Endothelial cell of hepatic sinusoid (primary cell): ENCODE results near the gene IL22.
"Not testable (repeated sequence)": the region's sequence is repeated elsewhere in the genome, so short reads cannot be mapped to it uniquely, and the experiment has no call there.

ENCODE experiments used
- in situ Hi-C: cut with HindIII; loops from 2 replicates; pipeline ENCODE4 v1.10.0; 2017; ENCODE audit warnings: low sequenced_read_pairs

IL22 gene

DNA sequence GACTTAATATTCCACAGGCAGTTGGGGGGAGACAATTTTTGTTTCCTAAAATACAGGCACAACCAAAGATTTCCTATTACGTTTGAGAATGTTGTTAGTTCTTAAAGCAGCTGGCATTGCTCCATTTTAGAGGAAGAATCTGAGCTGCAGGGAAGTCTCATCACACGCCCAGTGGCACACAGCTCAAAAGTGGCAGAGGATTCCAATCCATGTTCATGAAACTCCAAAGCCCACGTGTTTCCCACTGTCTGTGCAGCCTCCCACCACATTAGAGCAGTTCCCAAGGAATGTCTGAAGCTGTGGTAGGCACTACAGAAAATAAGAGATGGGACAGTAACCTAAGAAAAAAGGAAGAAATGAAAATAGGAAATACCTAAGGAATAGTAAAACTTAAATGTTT lies 21.7 kb downstream of the IL22 start:
- in situ Hi-C loops, result loop anchor here (5.0 kb wide), 1 partner anchor 96 kb away; no protein-coding TSS in a partner anchor

GRCh38 chr12:68231229-68231628 lies 22.2 kb downstream of the IL22 start:
- in situ Hi-C loops, result loop anchor here (5.0 kb wide), 1 partner anchor 96 kb away; no protein-coding TSS in a partner anchor

DNA sequence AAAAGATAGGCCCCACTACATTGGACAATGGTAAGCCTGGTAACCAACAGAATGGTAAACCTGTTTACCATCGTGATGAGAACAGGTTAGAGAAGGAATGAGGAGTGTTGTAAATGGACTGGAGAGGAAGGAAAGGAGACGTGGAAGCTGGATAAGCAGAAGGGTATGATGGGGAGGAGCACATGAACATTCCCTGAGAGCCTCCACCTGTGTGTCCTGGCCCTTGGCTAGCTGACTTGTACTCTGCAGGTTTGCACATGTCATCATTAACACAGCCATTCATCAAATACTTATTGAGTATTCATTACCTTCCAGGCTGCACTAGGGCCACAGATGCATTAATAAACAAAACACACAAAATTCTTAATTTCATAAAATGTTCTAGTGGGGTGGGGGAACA lies 23.4 kb downstream of the IL22 start:
- in situ Hi-C loops, result loop anchor here (5.0 kb wide), 1 partner anchor 97 kb away; no protein-coding TSS in a partner anchor

DNA sequence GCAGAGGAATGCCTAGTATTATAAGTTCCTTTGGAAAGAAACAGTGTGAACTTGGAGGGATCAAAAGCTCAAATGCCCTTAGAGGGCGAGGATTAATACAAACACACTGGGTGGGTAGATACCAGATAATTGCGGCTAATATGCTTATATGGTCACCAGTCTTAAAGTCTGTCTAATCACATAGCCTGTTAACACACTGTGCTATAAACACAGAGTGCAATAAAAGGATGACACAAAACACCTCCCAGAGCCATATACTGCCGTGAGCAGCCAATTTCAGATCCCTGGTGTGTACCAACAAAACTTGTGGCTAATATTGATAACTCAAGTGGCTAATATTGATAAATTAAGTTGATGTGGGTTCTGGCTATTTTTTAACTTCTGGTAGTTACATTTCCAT lies 26.0 kb downstream of the IL22 start:
- in situ Hi-C loops, result no loop called here

DNA sequence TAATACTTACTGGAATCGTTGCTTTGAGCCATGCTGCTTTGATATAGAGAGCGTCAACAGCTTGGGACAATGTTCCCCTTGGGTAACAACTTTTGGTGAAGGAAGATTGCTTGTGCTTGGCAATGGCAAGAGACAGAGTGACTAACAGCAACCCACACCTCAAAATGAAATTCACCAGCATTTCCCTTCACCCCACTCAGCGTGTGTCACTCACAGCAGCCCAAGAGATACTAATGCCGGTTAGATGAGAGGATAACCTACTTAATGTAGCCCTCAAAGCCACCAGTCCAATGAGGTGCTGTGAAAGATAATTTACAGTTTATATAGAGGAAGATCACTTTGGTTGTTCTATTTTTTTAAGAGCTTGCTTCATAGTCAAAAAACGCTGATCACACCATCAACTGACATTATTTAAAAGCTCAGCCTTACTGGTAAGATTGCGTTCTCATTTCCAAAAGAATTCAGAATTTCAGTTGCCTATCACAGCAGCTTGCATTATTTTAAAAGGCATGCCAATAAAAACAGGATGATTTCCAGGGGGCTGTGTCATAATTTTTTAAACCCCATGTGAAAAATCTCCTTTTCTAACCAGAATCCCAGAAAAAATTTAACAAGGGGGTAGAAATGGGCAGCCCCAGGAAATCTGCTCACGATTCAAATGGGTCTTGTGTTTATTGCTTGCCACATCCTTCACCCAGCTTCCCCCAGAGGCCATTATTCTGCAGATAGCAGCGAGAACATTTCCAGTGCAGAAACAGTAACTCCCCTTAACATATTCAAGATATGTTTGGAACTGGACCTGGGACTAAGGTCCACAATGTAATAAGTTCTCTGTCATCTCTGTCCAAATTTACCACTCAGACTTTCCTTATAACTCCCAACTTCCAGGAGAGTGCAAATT lies 27.6 kb downstream of the IL22 start, which contains the start of gene IL26:
TSS of gene IL26 (minus strand) at position 235 of the 901 bp plus-strand sequence. CDS start at position 181, 54 bp downstream.
- in situ Hi-C loops, result no loop called here

DNA sequence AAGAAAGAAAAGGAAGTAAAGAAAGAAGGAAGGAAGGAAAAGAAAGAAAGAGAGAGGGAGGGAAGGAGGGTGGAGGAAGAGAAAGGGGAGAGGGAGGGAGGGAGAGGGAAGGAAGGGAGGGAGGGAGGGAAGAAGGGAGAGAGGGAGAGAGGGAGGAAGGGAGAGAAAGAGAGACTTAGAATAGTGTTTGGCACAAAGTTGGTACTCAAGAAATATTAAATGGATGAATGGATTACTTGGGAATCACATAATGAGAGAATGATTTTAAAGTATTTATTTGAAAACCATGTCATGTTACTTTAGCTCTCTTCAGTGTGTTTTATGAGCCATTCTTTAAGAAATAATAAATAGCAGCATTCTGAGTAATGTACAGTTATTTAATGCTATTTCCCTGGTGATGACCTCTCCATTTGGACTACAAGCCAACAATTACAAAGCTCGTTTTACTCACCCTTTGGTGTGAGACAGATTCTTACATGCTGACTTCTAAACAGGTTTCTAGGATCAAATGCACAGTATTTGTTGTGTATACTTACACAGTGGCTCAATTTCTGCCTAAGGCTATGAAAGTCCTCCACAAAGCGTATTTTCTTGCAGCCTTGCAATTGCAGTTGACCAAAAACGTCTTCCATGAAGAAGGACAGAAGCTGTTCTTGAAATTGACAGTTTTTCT lies 28.7 kb downstream of the IL22 start:
- in situ Hi-C loops, result no loop called here

GRCh38 chr12:68223067-68223747 lies 30.2 kb downstream of the IL22 start:
- in situ Hi-C loops, result no loop called here

DNA sequence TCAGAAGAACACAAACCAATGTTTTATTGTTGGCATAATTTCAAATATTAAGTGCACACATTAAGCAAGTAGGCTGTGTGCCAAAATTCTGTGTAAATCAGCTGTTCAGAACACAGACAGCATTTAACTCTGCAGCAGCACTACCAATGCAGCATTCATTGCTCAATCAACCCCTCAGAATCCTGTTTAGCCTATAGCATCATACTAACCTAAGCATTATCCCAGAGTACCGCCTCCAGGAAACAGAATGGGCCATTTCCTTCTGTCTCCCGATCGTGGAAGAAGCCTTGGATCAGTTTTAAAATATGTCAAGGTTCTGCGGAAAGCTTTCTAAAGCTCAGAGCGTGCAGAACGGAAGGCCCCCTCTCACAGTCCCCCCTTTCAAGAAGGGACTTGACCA lies 31.1 kb downstream of the IL22 start:
- in situ Hi-C loops, result no loop called here

DNA sequence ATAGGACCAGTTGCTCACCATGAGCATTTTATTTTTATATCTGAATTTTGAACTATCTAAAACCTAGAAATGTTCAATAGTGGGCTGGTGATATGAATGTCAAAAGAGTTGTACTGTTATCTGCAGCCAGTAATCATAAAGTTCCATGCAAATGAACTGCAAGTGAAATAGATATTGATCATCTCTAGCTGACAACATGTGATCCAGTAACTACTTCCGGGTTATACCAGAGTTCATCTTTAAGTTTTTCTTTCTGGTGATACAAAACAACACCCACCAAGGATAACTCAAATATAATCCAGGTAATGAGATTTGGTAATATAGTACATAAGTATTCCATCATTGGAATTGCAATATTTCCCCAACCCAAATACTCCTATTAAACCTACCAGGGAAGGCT lies 31.9 kb downstream of the IL22 start:
- in situ Hi-C loops, result no loop called here

GRCh38 chr12:68210875-68211274 lies 42.5 kb downstream of the IL22 start:
- in situ Hi-C loops, result no loop called here

DNA sequence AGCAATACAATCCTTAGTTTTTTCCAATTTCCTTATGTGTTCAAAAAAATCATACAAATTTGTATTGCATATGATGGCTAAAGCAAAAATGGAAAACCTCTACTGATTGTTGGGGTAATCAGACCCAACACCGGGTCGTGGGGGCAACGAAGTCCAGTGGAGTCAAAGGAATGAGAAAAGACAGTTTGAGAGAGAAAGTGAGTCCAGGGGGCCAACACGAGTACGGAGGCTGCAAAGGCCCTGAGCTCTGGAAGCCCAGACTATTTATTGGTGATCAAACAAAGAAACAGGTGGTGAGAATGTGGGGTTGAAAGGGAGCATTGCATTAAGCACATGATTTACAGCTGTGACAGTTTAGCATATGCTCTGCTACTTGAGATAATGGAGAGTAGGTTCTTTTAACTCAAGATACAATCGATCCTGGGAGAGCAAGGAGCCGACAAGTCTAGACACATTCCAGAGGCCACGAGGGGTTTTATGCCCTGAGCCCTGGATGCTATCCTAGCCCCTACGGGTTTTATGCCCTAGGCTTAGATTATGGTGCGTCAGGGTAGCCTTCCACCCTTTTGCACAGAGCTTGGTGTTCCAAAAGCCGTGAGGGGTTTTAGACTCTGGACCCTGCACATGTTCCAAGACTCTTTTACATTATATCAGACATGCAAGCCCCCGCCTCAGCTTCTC lies 44.2 kb downstream of the IL22 start:
- in situ Hi-C loops, result not testable (repeated sequence)

DNA sequence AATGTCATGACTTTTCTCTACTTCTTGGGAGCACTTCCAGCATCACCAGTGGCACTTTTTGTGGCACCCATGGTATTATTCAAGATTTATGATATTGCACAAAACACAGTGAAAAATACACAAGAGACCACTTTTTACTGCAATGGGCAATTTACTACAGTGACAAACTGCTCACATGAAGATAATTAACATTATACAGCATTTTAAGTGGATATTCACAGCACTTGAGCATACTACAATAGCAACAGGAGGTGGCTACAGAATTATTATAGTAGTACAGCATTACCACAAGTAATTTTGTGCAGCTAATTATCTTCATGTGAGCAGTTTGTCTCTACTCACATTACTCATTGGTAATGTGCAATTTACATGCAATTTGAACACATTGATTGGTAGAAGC lies 46.1 kb downstream of the IL22 start:
- in situ Hi-C loops, result no loop called here

DNA sequence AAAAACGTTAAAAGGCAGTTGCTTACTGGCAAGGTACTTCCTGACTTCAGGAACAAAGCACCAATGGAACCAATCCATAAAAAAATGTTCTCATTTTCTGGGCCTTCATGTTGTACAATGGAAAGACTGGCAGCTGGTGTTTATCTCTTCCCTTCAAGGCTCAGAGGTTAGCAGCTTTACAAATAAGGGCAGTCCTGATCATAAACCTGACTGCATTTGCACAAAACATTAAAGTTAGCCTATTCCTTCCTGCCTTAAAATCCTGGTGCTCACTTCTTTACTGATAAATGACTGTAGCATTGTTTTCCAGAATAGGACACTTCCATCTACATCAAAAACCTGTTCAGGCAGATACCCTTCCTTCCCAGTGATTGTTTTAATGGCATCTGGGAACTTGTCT lies 47.0 kb downstream of the IL22 start:
- in situ Hi-C loops, result no loop called here

DNA sequence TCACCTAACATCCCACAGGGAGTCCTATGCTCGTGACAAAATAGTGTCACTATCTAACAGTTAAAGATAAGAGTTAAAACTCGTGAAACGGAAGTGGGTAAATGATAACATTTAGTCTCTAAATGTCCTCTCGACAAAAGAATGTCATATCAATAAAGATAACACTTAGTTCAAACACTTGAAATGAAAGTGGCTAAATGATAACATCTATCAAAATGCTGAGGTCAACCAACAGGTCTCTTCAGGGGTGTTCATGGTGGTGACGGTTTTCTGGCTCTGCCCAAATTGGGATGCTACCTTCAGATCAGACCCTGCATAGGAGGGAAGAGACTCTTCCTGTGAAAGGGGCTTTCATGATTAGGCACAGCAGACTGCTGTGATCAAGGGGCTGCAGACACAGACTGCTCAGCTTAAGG lies 49.9 kb downstream of the IL22 start:
- in situ Hi-C loops, result no loop called here

DNA sequence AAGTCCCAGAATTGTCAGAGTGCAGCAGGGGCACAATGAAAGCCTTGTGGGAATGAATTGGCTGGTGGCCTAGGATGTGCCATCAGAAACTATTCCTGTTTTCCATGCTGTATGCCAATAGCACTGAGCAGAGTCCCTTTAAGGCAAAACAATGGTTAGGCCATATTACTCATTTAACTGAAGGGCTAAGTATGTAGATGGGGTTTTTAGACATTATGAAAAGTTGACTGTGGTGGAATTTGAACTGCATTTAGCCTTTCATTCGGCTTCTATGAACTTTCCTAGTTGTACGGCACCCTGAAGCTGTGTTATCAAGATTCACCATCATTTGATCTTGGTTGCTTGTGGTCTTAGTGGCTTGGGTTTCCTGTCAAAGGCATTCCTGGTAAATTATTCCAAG lies 52.5 kb downstream of the IL22 start:
- in situ Hi-C loops, result no loop called here

GRCh38 chr12:68199127-68199526 lies 54.3 kb downstream of the IL22 start:
- in situ Hi-C loops, result no loop called here

- in situ Hi-C loops, result no loop called here
Measured at GRCh38 chr12:68198507-68199086, 54.8 kb downstream of the IL22 start.
